Measurements from ENCODE around the gene ADGRG6. TPM values are rescaled to one million over a fixed set of nuclear protein-coding genes. Genes with fewer than 3 reads are reported as not detected.

Gene ADGRG6
- total RNA-seq, 1 experiment from 2014 or later, result 2.5 TPM

GRCh38 chr6:142412658-142413057 is 110.9 kb downstream of the ADGRG6 start:
- H3K9me3 Mint-ChIP-seq, result no peaks in the 10 kb centered on the region
- WGBS (ENCODE audit: extremely low coverage, insufficient read length, low lambda C conversion rate), result no CpG with 5 or more reads among the region's 2 CpGs
- no peak overlapping the region for H4K91ac ChIP-seq (ENCODE audit: insufficient read length, low read depth, low read length)
- H3K27me3 ChIP-seq (ENCODE audit: insufficient read depth, low read length), result no peaks in the 10 kb centered on the region
- no peak overlapping the region for H3T11ph ChIP-seq (ENCODE audit: low read length)
- H3K27me3 Mint-ChIP-seq (ENCODE audit: low read depth), result no peaks in the 10 kb centered on the region
- H3K9ac ChIP-seq (ENCODE audit: extremely low read depth, insufficient read length, low read length), result no peak overlapping the region
- H2BK20ac ChIP-seq (ENCODE audit: low read depth, low read length, poor library complexity, severe bottlenecking), result no peak overlapping the region
- H2BK5ac ChIP-seq (ENCODE audit: insufficient read length, low read length), result no peak overlapping the region
- H3K23me2 ChIP-seq (ENCODE audit: insufficient read length, low read depth, low read length, poor library complexity, severe bottlenecking), result no peaks in the 10 kb centered on the region
- H3K56ac ChIP-seq (ENCODE audit: insufficient read length, low read depth, low read length), result no peak overlapping the region
- H3K79me1 ChIP-seq (ENCODE audit: insufficient read depth, low read depth, low read length, poor library complexity, severe bottlenecking), result no peaks in the 10 kb centered on the region
- H3K4me1 ChIP-seq (ENCODE audit: insufficient read depth, low read length), result peaks cover 2% of the 10 kb centered on the region; the same call in 1 of the 2 replicates
- H2AK5ac ChIP-seq (ENCODE audit: insufficient read length, low read length), result no peak overlapping the region
- no peak overlapping the region for H3K4me3 Mint-ChIP-seq
- no peak for DNase-seq
- no peaks in the 10 kb centered on the region for H3K36me3 Mint-ChIP-seq (ENCODE audit: insufficient read depth in 1 of 3, low read depth in 3 of 3)
- H3K4me2 ChIP-seq (ENCODE audit: insufficient read depth, insufficient read length, low read length), result no peak overlapping the region
- no peak for TF ChIP-seq CTCF (conservative IDR thresholded peaks at IDR 0.05)
- no peak overlapping the region for H2BK120ac ChIP-seq (ENCODE audit: low read depth, low read length, poor library complexity, severe bottlenecking)
- H4K8ac ChIP-seq (replicated peaks; ENCODE audit: insufficient read length, low read depth, low read length), result no peak overlapping the region
- H3K14ac ChIP-seq (ENCODE audit: insufficient read depth, low read length), result no peak overlapping the region
- H2AFZ ChIP-seq (ENCODE audit: low read length), result no peak overlapping the region
- no peaks in the 10 kb centered on the region for H3K9me3 ChIP-seq (ENCODE audit: control insufficient read depth, low read depth, low read length)
- H3K4me1 Mint-ChIP-seq, result peaks cover 24 to 34% of the 10 kb centered on the region in 2 experiments
- H3K27ac ChIP-seq (ENCODE audit: insufficient read length, low read depth, low read length), result no peak overlapping the region
- no peak overlapping the region for H3K23ac ChIP-seq (ENCODE audit: insufficient read length, low read depth, low read length)
- no peaks in the 10 kb centered on the region for H3K79me2 ChIP-seq (ENCODE audit: insufficient read depth, low read length)
- no peak overlapping the region for H3K18ac ChIP-seq (ENCODE audit: insufficient read length, low read depth, low read length)
- no peak overlapping the region for H2BK12ac ChIP-seq (ENCODE audit: insufficient read length, low read depth, low read length)
- no peak overlapping the region for H3K27ac Mint-ChIP-seq
- H4K20me1 ChIP-seq (ENCODE audit: control insufficient read depth, insufficient read depth, insufficient read length), result no peaks in the 10 kb centered on the region
- H2BK15ac ChIP-seq (ENCODE audit: low read depth, low read length), result no peak overlapping the region
- no peak overlapping the region for H3K4ac ChIP-seq (ENCODE audit: low read depth, low read length)
- no peak overlapping the region for H4K5ac ChIP-seq (ENCODE audit: insufficient read length, low read depth, low read length)
